SK-N-SH (cell line): ENCODE data around the gene VTCN1. TPM values are rescaled to one million over a fixed set of nuclear protein-coding genes. Genes with fewer than 3 reads are reported as not detected.

Source experiments
- CTCF ChIA-PET: fragments of 300-600, 350-600 bp; formaldehyde crosslinking; extraction: SDS; loops from one replicate; lab custom pipeline; 2021; lab: Yijun Ruan, JAX
- POLR2A ChIA-PET: fragments of 350-600 bp; sonication (Branson Sonifier 250); formaldehyde crosslinking; extraction: SDS; loops from one replicate; lab custom pipeline; 2020; ENCODE audit warnings: antibody characterized with exemption, inconsistent platforms; lab: Yijun Ruan, JAX
- DNase-seq: peaks from one replicate; pipeline ENCODE4 v3.0.0; 2012
- H2AFZ ChIP-seq: fragments of 200-600 bp; sonication (generic); 2 replicates; pipeline ENCODE4 v1.8.1; 2016; ENCODE audit warnings: antibody characterized with exemption, mild to moderate bottlenecking, low read depth
- H3F3A ChIP-seq: fragments of 200-600 bp; sonication (generic); replicated peaks from 2 replicates; pipeline ENCODE3; 2016; ENCODE audit warnings: antibody characterized with exemption, mild to moderate bottlenecking; ENCODE audit not compliant: insufficient read depth
- H3K27ac ChIP-seq, 2 experiments: fragments of 200-500 bp in 1 of 2; fragments of 200-600 bp in 1 of 2; sonication (Bioruptor generic) in 1 of 2; sonication (generic), shearing (Covaris generic) in 1 of 2; 2 replicates each; pipeline versions ENCODE4 v1.5.1 to v1.6.1; 2014 to 2016; ENCODE audit warnings: low read depth in 2 of 2, inconsistent platforms in 1 of 2, low read length in 1 of 2, mild to moderate bottlenecking in 1 of 2, mixed read lengths in 1 of 2
- H3K27me3 ChIP-seq: fragments of 200-600 bp; sonication (generic), shearing (Covaris generic); 2 replicates; pipeline ENCODE4 v1.6.1; 2016; ENCODE audit warnings: mixed run types; ENCODE audit not compliant: insufficient read depth
- H3K36me3 ChIP-seq, 2 experiments: fragments of 200-500 bp in 1 of 2; fragments of 200-600 bp in 1 of 2; sonication (Bioruptor generic) in 1 of 2; sonication (generic) in 1 of 2; replicated peaks in 1 of 2; 2 replicates each; pipeline versions ENCODE3 to v1.5.1; 2014 to 2016; ENCODE audit warnings: low read length in 1 of 2, mild to moderate bottlenecking in 1 of 2; ENCODE audit not compliant: insufficient read depth in 2 of 2, control insufficient read depth in 1 of 2
- H3K4me1 ChIP-seq, 2 experiments: fragments of 200-500 bp in 1 of 2; fragments of 200-600 bp in 1 of 2; sonication (Bioruptor generic) in 1 of 2; sonication (generic), shearing (Covaris generic) in 1 of 2; 2 replicates each; pipeline versions ENCODE4 v1.5.1 to v1.6.1; 2014 to 2016; ENCODE audit warnings: low read depth in 1 of 2, low read length in 1 of 2, mixed run types in 1 of 2; ENCODE audit not compliant: insufficient read depth in 2 of 2, control insufficient read depth in 1 of 2
- H3K4me2 ChIP-seq: fragments of 200-600 bp; sonication (generic), shearing (Covaris generic); 2 replicates; pipeline ENCODE4 v1.6.1; 2017; ENCODE audit warnings: mixed run types
- H3K4me3 ChIP-seq, 2 experiments: fragments of 200-500 bp in 1 of 2; fragments of 200-600 bp in 1 of 2; sonication (Bioruptor generic) in 1 of 2; sonication (generic), shearing (Covaris generic) in 1 of 2; 2 replicates each; pipeline versions ENCODE4 v1.5.1 to v1.8.1; 2014 to 2016; ENCODE audit warnings: low read depth in 2 of 2, inconsistent platforms in 1 of 2, low read length in 1 of 2, mild to moderate bottlenecking in 1 of 2, mixed read lengths in 1 of 2, moderate library complexity in 1 of 2
- H3K79me2 ChIP-seq: fragments of 200-600 bp; sonication (generic); 2 replicates; pipeline ENCODE4 v1.8.1; 2017; ENCODE audit warnings: mild to moderate bottlenecking; ENCODE audit not compliant: insufficient read depth
- H3K9ac ChIP-seq: fragments of 200-600 bp; sonication (generic); 2 replicates; pipeline ENCODE4 v1.6.1; 2017; ENCODE audit warnings: mixed run types
- H3K9me2 ChIP-seq: fragments of 200-600 bp; sonication (generic); 2 replicates; pipeline ENCODE4 v1.6.1; 2017; ENCODE audit warnings: mixed run types
- H3K9me3 ChIP-seq: fragments of 200-600 bp; sonication (generic); 2 replicates; pipeline ENCODE4 v1.6.1; 2017; ENCODE audit warnings: mixed run types, mild to moderate bottlenecking, moderate library complexity
- H4K20me1 ChIP-seq: fragments of 200-600 bp; sonication (generic); 2 replicates; pipeline ENCODE4 v1.6.1; 2017; ENCODE audit warnings: mild to moderate bottlenecking, mixed run types; ENCODE audit not compliant: insufficient read depth
- CTCF ChIP-seq: fragments of 200-600 bp; sonication (generic); IDR thresholded peaks from 2 replicates; pipeline ENCODE4 v1.6.1; 2017; ENCODE audit warnings: antibody characterized with exemption, mild to moderate bottlenecking, moderate library complexity
- ELF1 ChIP-seq: IDR thresholded peaks from 2 replicates; pipeline ENCODE4 v1.4.0; 2012
- EP300 ChIP-seq, 2 experiments: IDR thresholded peaks; 2 replicates each; pipeline versions ENCODE4 v1.4.0 to v1.6.1; 2012; ENCODE audit warnings: borderline replicate concordance in 1 of 2, low read depth in 1 of 2, low read length in 1 of 2
- FOSL2 ChIP-seq: IDR thresholded peaks from 2 replicates; pipeline ENCODE4 v1.4.0; 2012; ENCODE audit warnings: low read depth, mild to moderate bottlenecking, moderate library complexity, borderline replicate concordance
- FOXM1 ChIP-seq: IDR thresholded peaks from 2 replicates; pipeline ENCODE4 v1.4.0; 2012; ENCODE audit warnings: low read depth, mild to moderate bottlenecking
- MAX ChIP-seq: IDR thresholded peaks from 2 replicates; pipeline ENCODE4 v1.4.0; 2012; ENCODE audit warnings: low read depth
- NFIC ChIP-seq: IDR thresholded peaks from 2 replicates; pipeline ENCODE4 v1.4.0; 2012; ENCODE audit warnings: borderline replicate concordance
- NRF1 ChIP-seq: IDR thresholded peaks from 2 replicates; pipeline ENCODE4 v1.6.1; 2012; ENCODE audit warnings: low read depth, mild to moderate bottlenecking, low read length
- REST ChIP-seq: IDR thresholded peaks from 2 replicates; pipeline ENCODE4 v1.6.1; 2012; ENCODE audit warnings: mild to moderate bottlenecking, low read depth, low read length, moderate library complexity
- RXRA ChIP-seq: IDR thresholded peaks from 2 replicates; pipeline ENCODE4 v1.4.0; 2012; ENCODE audit warnings: low read depth, mild to moderate bottlenecking, borderline replicate concordance
- SMC3 ChIP-seq: IDR thresholded peaks from 2 replicates; pipeline ENCODE4 v1.6.1; 2012; ENCODE audit warnings: low read depth, low read length, improper control_type of control experiment
- TCF12 ChIP-seq: IDR thresholded peaks from 2 replicates; pipeline ENCODE4 v1.4.0; 2012
- WGBS: methylation state at CpG from one replicate; pipeline ENCODE4 v1.1.6; 2017; ENCODE audit warnings: low lambda C conversion rate; 5-methylcytosine and 5-hydroxymethylcytosine counted together
- polyA plus RNA-seq, 3 experiments: library from polyadenylated mRNA; depleted of rRNA; stranded (reverse); fragments of >200 nt; gene quantifications; 2 replicates each; pipeline ENCODE4 v1.2.3, GENCODE V29; 2012
- TF ChIP-seq, protein P1 (sequence below): IDR thresholded peaks from 2 replicates; pipeline ENCODE4; 2012
- TF ChIP-seq, protein P2 (sequence below): fragments of 150-350 bp; IDR thresholded peaks from 2 replicates; pipeline ENCODE4 v1.6.1; 2017; ENCODE audit warnings: antibody characterized with exemption, low read length, low read depth, borderline replicate concordance

The VTCN1 gene
- polyA plus RNA-seq, 1 of the 3 experiments (the other 2 are of a cell fraction): not detected

DNA sequence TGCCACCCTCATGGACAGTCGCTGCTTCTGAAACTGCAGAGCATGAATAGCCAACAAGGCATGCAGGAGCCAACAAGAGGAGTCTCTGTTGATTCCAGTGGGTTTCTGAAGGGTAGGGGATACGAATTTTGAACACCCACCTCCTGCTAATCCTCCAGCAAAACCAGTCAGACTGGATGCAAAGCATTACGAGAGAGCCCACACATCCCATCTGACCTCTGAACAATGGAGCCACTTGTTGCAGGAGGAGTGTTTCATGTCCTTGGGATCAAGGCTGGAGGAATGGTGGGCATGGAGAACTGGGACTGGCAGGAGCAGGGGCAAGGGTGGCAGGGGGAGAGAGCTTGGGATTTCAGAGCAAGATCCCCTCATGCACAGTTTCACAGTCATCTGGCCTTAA lies 1.6 kb downstream of the VTCN1 start:
- no peaks in the 10 kb centered on the region for H3K36me3 ChIP-seq
- H3K27ac ChIP-seq: no peak overlapping the region
- H3K27me3 ChIP-seq: no peaks in the 10 kb centered on the region; the same call in 1 of the 2 replicates
- ChIA-PET POLR2A (no interaction called here), CTCF (interaction anchor here (1.6 to 1.9 kb wide), 2 partner anchors 33 to 81 kb away, joined by 4 to 5 read pairs; no protein-coding TSS in a partner anchor)
- 19% methylated on average over 3 of the region's 3 CpGs for WGBS
- H4K20me1 ChIP-seq: no peaks in the 10 kb centered on the region
- H3K9ac ChIP-seq: no peak overlapping the region
- H3K4me1 ChIP-seq: no peaks in the 10 kb centered on the region; a peak in 1 of 4 replicates
- H3K4me3 ChIP-seq: no peak overlapping the region
- H3K9me3 ChIP-seq: no peaks in the 10 kb centered on the region
- DNase-seq: no peak
- no peak for TF ChIP-seq CTCF
- no peak for TF ChIP-seq NRF1
- TF ChIP-seq NFIC: no peak
- no peak for TF ChIP-seq REST
- TF ChIP-seq TCF12: no peak
- no peak for TF ChIP-seq EP300 (IDR thresholded peaks at IDR 0.05; ENCODE audit: borderline replicate concordance in 1 of 2, low read depth in 1 of 2, low read length in 1 of 2)
- no peak for TF ChIP-seq SMC3
- no peak for TF ChIP-seq MAX
- TF ChIP-seq FOSL2: no peak
- TF ChIP-seq FOXM1: no peak
- no peaks in the 10 kb centered on the region for H3F3A ChIP-seq
- no peak overlapping the region for H2AFZ ChIP-seq
- H3K9me2 ChIP-seq: no peaks in the 10 kb centered on the region
- H3K79me2 ChIP-seq: no peaks in the 10 kb centered on the region
- H3K4me2 ChIP-seq: no peak overlapping the region

GRCh38 chr1:117208580-117208979 lies 2.1 kb downstream of the VTCN1 start:
- no peak for DNase-seq
- no peak overlapping the region for H3K9ac ChIP-seq
- no peaks in the 10 kb centered on the region for H4K20me1 ChIP-seq
- no peaks in the 10 kb centered on the region; the same call in 1 of the 2 replicates for H3K27me3 ChIP-seq
- no peaks in the 10 kb centered on the region; a peak in 1 of 4 replicates for H3K4me1 ChIP-seq
- H3K9me2 ChIP-seq: no peaks in the 10 kb centered on the region
- no peak overlapping the region for H3K4me2 ChIP-seq
- no peaks in the 10 kb centered on the region for H3K36me3 ChIP-seq
- TF ChIP-seq CTCF: no peak
- TF ChIP-seq ELF1: no peak
- TF ChIP-seq, protein P1, sequence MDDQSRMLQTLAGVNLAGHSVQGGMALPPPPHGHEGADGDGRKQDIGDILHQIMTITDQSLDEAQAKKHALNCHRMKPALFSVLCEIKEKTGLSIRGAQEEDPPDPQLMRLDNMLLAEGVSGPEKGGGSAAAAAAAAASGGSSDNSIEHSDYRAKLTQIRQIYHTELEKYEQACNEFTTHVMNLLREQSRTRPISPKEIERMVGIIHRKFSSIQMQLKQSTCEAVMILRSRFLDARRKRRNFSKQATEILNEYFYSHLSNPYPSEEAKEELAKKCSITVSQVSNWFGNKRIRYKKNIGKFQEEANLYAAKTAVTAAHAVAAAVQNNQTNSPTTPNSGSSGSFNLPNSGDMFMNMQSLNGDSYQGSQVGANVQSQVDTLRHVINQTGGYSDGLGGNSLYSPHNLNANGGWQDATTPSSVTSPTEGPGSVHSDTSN: no peak
- TF ChIP-seq, protein P2, sequence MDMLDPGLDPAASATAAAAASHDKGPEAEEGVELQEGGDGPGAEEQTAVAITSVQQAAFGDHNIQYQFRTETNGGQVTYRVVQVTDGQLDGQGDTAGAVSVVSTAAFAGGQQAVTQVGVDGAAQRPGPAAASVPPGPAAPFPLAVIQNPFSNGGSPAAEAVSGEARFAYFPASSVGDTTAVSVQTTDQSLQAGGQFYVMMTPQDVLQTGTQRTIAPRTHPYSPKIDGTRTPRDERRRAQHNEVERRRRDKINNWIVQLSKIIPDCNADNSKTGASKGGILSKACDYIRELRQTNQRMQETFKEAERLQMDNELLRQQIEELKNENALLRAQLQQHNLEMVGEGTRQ: no peak
- TF ChIP-seq RXRA: no peak
- TF ChIP-seq NFIC: no peak
- ChIA-PET CTCF (no interaction called here), POLR2A (no interaction called here)
- no peak overlapping the region for H2AFZ ChIP-seq
- H3F3A ChIP-seq: no peaks in the 10 kb centered on the region
- H3K4me3 ChIP-seq: no peak overlapping the region
- WGBS: 19% methylated on average over 3 of the region's 3 CpGs
- H3K9me3 ChIP-seq: no peaks in the 10 kb centered on the region
- no peak overlapping the region for H3K27ac ChIP-seq
- H3K79me2 ChIP-seq: no peaks in the 10 kb centered on the region
